Measurements from ENCODE around the gene TSPAN14.

The TSPAN14 gene

GRCh38 chr10:80421050-80421706 is 32.9 kb upstream of the TSPAN14 start:
- DNase-seq (ENCODE audit: low read depth, low spot score), result no peak

GRCh38 chr10:80421707-80422536 is 32.2 kb upstream of the TSPAN14 start:
- no peak overlapping the region for H3K27ac ChIP-seq
- no peak for DNase-seq (ENCODE audit: low read depth, low spot score)

More at GRCh38 chr10:80421050-80421706, 32.9 kb upstream of the TSPAN14 start:
- no peak overlapping the region for H3K27ac ChIP-seq

GRCh38 chr10:80425901-80426300 is 28.2 kb upstream of the TSPAN14 start:
- no peak for DNase-seq (ENCODE audit: low read depth, low spot score)
- H3K27ac ChIP-seq, result no peak overlapping the region

- H3K27ac ChIP-seq, result no peak overlapping the region
- DNase-seq (ENCODE audit: low read depth, low spot score), result no peak
Measured at GRCh38 chr10:80427541-80427940, 26.6 kb upstream of the TSPAN14 start.

GRCh38 chr10:80429521-80429973 is 24.6 kb upstream of the TSPAN14 start:
- peak overlapping the region; percentile 71 for H3K27ac ChIP-seq

GRCh38 chr10:80433134-80433533 is 21.0 kb upstream of the TSPAN14 start:
- no peak overlapping the region for H3K27ac ChIP-seq
- DNase-seq (ENCODE audit: low read depth, low spot score), result no peak

More at GRCh38 chr10:80429521-80429973, 24.6 kb upstream of the TSPAN14 start:
- DNase-seq (ENCODE audit: low read depth, low spot score), result peak; percentile 75

- H3K27ac ChIP-seq, result no peak overlapping the region
- no peak for DNase-seq (ENCODE audit: low read depth, low spot score)
Measured at GRCh38 chr10:80436446-80437098, 17.5 kb upstream of the TSPAN14 start.

- H3K27ac ChIP-seq, result no peak overlapping the region
- DNase-seq (ENCODE audit: low read depth, low spot score), result no peak
Measured at GRCh38 chr10:80437227-80437626, 16.9 kb upstream of the TSPAN14 start.

GRCh38 chr10:80441831-80442230 is 12.3 kb upstream of the TSPAN14 start:
- no peak overlapping the region for H3K27ac ChIP-seq
- no peak for DNase-seq (ENCODE audit: low read depth, low spot score)

- DNase-seq (ENCODE audit: low read depth, low spot score), result no peak
- no peak overlapping the region for H3K27ac ChIP-seq
Measured at GRCh38 chr10:80442879-80443278, 11.2 kb upstream of the TSPAN14 start.

- no peak overlapping the region for H3K27ac ChIP-seq
- DNase-seq (ENCODE audit: low read depth, low spot score), result no peak
Measured at GRCh38 chr10:80443531-80443974, 10.6 kb upstream of the TSPAN14 start.

GRCh38 chr10:80444124-80444523 is 10.0 kb upstream of the TSPAN14 start:
- DNase-seq (ENCODE audit: low read depth, low spot score), result no peak
- H3K27ac ChIP-seq, result no peak overlapping the region

- DNase-seq (ENCODE audit: low read depth, low spot score), result no peak
- no peak overlapping the region for H3K27ac ChIP-seq
Measured at GRCh38 chr10:80444646-80445319, 9.3 kb upstream of the TSPAN14 start.

- DNase-seq (ENCODE audit: low read depth, low spot score), result no peak
Measured at GRCh38 chr10:80447436-80448190, 6.5 kb upstream of the TSPAN14 start.

GRCh38 chr10:80448209-80448942 is 5.7 kb upstream of the TSPAN14 start:
- DNase-seq (ENCODE audit: low read depth, low spot score), result no peak
- H3K27ac ChIP-seq, result no peak overlapping the region

More at GRCh38 chr10:80447436-80448190, 6.5 kb upstream of the TSPAN14 start:
- no peak overlapping the region for H3K27ac ChIP-seq

GRCh38 chr10:80449520-80449919 is 4.6 kb upstream of the TSPAN14 start:
- no peak overlapping the region for H3K27ac ChIP-seq
- no peak for DNase-seq (ENCODE audit: low read depth, low spot score)

- DNase-seq (ENCODE audit: low read depth, low spot score), result no peak
- no peak overlapping the region for H3K27ac ChIP-seq
Measured at GRCh38 chr10:80451132-80451531, 3.0 kb upstream of the TSPAN14 start.

GRCh38 chr10:80452069-80452468 is 2.0 kb upstream of the TSPAN14 start:
- no peak overlapping the region for H3K27ac ChIP-seq
- no peak for DNase-seq (ENCODE audit: low read depth, low spot score)

- H3K27ac ChIP-seq, result peak overlapping the region; percentile 99
- DNase-seq (ENCODE audit: low read depth, low spot score), result no peak
Measured at GRCh38 chr10:80452640-80453039, 1.5 kb upstream of the TSPAN14 start.

Data from epithelial cell of prostate (primary cell).